GM18511 (cell line): ENCODE data around the gene TYW3.
A peak's percentile ranks its signal among the peaks of the same experiment; 100 is the strongest.
"Not testable (repeated sequence)": the region's sequence is repeated elsewhere in the genome, so short reads cannot be mapped to it uniquely, and the experiment has no call there.

ENCODE experiments used
- ATAC-seq: cut with Tn5 transposase; IDR thresholded peaks from one replicate; pipeline ENCODE4 v1.9.1; 2021; ENCODE audit warnings: mild to moderate bottlenecking, moderate library complexity; ENCODE audit not compliant: unreplicated experiment

Gene TYW3

GRCh38 chr1:74729741-74730478 is 3.0 kb upstream of the TYW3 start:
- peak; percentile 13 for ATAC-seq

- peak; percentile 38 for ATAC-seq
Measured at GRCh38 chr1:74731399-74732052, 1.4 kb upstream of the TYW3 start.

GRCh38 chr1:74732071-74732946 is 643 bp upstream of the TYW3 start:
- ATAC-seq = peak; percentile 17

GRCh38 chr1:74733604-74734484 is 892 bp downstream of the TYW3 start:
- peak; percentile 54 for ATAC-seq

GRCh38 chr1:74737333-74737732 is 4.4 kb downstream of the TYW3 start:
- no peak for ATAC-seq

GRCh38 chr1:74740307-74740980 is 7.5 kb downstream of the TYW3 start:
- not testable (repeated sequence) for ATAC-seq

GRCh38 chr1:74745247-74745646 is 12.3 kb downstream of the TYW3 start:
- ATAC-seq = not testable (repeated sequence)

- peak; percentile 88 for ATAC-seq
Measured at GRCh38 chr1:74748960-74749359, 16.0 kb downstream of the TYW3 start.

- ATAC-seq = no peak
Measured at GRCh38 chr1:74753104-74753503, 20.2 kb downstream of the TYW3 start.

GRCh38 chr1:74755475-74755874 is 22.5 kb downstream of the TYW3 start:
- no peak for ATAC-seq

GRCh38 chr1:74756650-74757049 is 23.7 kb downstream of the TYW3 start:
- ATAC-seq = not testable (repeated sequence)

- ATAC-seq = no peak
Measured at GRCh38 chr1:74763807-74764206, 30.9 kb downstream of the TYW3 start.

- no peak for ATAC-seq
Measured at GRCh38 chr1:74766579-74766978, 33.6 kb downstream of the TYW3 start.

- ATAC-seq = peak; percentile 50
Measured at GRCh38 chr1:74767490-74767889, 34.5 kb downstream of the TYW3 start.

- ATAC-seq = peak; percentile 83
Measured at GRCh38 chr1:74771913-74772515, 39.1 kb downstream of the TYW3 start.

GRCh38 chr1:74772945-74773344 is 40.0 kb downstream of the TYW3 start:
- no peak for ATAC-seq

GRCh38 chr1:74773582-74773981 is 40.6 kb downstream of the TYW3 start:
- ATAC-seq = no peak

- no peak for ATAC-seq
Measured at GRCh38 chr1:74775735-74776134, 42.8 kb downstream of the TYW3 start.

- ATAC-seq = no peak
Measured at GRCh38 chr1:74777525-74777924, 44.6 kb downstream of the TYW3 start.

GRCh38 chr1:74779750-74780149 is 46.8 kb downstream of the TYW3 start:
- ATAC-seq = no peak
